Panc1 (cell line): ENCODE measurements around the gene MYO1F. TPM values are rescaled to one million over a fixed set of nuclear protein-coding genes. Genes with fewer than 3 reads are reported as not detected.

Experiments used
- ATAC-seq: fragments of 200-7000 bp; cut with Tn5 transposase; 2 replicates; pipeline ENCODE4 v1.9.1; 2020; ENCODE audit warnings: mild to moderate bottlenecking, moderate library complexity
- BruUV-seq: library from RNA; stranded (reverse); fragments of 400-500 nt; replicated peaks from 2 replicates; lab custom pipeline; 2021; lab: Mats Ljungman, UMichigan
- CTCF ChIA-PET: fragments of 300-600 bp; sonication (Branson Sonifier 250); formaldehyde crosslinking; loops from one replicate; lab custom pipeline; 2022; ENCODE audit warnings: antibody characterized with exemption; lab: Charles Lee
- POLR2A ChIA-PET: fragments of 300-600 bp; sonication (Branson Sonifier 250); formaldehyde crosslinking; loops from one replicate; lab custom pipeline; 2022; ENCODE audit warnings: antibody characterized with exemption; lab: Charles Lee
- DNase-seq: peaks from one replicate; pipeline ENCODE4 v3.0.0-alpha.2; 2010; ENCODE audit warnings: low read depth, low spot score
- H3K27ac ChIP-seq: 2 replicates; pipeline ENCODE4 v1.5.1; 2011; ENCODE audit warnings: mild to moderate bottlenecking, low read length, inconsistent platforms
- H3K27me3 ChIP-seq: fragments of 200-500 bp; sonication (Bioruptor generic); 2 replicates; pipeline ENCODE4 v1.6.0; 2014; ENCODE audit warnings: low read length, inconsistent platforms; ENCODE audit not compliant: control insufficient read depth, insufficient read depth
- H3K36me3 ChIP-seq: fragments of 200-500 bp; sonication (Bioruptor generic); 2 replicates; pipeline ENCODE4 v1.5.1; 2014; ENCODE audit warnings: inconsistent platforms, mild to moderate bottlenecking, low read length, moderate library complexity; ENCODE audit not compliant: control insufficient read depth, insufficient read depth
- H3K4me1 ChIP-seq: 2 replicates; pipeline ENCODE4 v1.5.1; 2011; ENCODE audit warnings: inconsistent platforms, mild to moderate bottlenecking, low read length, moderate library complexity; ENCODE audit not compliant: control insufficient read depth, insufficient read depth
- H3K4me3 ChIP-seq, 2 experiments: 2 replicates each; pipeline ENCODE4 v1.5.1; 2011 to 2012; ENCODE audit warnings: low read depth in 2 of 2, low read length in 2 of 2, mild to moderate bottlenecking in 2 of 2, inconsistent platforms in 1 of 2, moderate library complexity in 1 of 2
- H3K9me3 ChIP-seq: fragments of 200-500 bp; sonication (Bioruptor generic); 2 replicates; pipeline ENCODE4 v1.5.1; 2014; ENCODE audit warnings: low read depth, mild to moderate bottlenecking, inconsistent platforms, low read length, moderate library complexity; ENCODE audit not compliant: control insufficient read depth, insufficient read depth
- CTCF ChIP-seq: fragments of 450-650 bp; IDR thresholded peaks from 2 replicates; pipeline ENCODE4 v1.5.1; 2017; ENCODE audit warnings: mild to moderate bottlenecking
- POLR2AphosphoS5 ChIP-seq: IDR thresholded peaks from 2 replicates; pipeline ENCODE4 v1.6.1; 2012; ENCODE audit warnings: mild to moderate bottlenecking, low read depth, low read length, moderate library complexity
- REST ChIP-seq, 2 experiments: IDR thresholded peaks; 2 replicates each; pipeline ENCODE4 v1.6.1; 2011 to 2012; ENCODE audit warnings: low read depth in 2 of 2, control low read depth in 1 of 2, low read length in 1 of 2, mild to moderate bottlenecking in 1 of 2, moderate library complexity in 1 of 2; ENCODE audit not compliant: insufficient read depth in 1 of 2
- SIN3A ChIP-seq: IDR thresholded peaks from 2 replicates; pipeline ENCODE4 v1.6.1; 2012; ENCODE audit warnings: low read depth, mild to moderate bottlenecking, low read length, moderate library complexity, borderline replicate concordance; ENCODE audit not compliant: insufficient read depth
- TCF7L2 ChIP-seq: IDR thresholded peaks from 2 replicates; pipeline ENCODE4 v1.6.1; 2011; ENCODE audit warnings: mild to moderate bottlenecking, low read depth, low read length, inconsistent platforms
- in situ Hi-C: cut with HindIII; loops from 2 replicates; pipeline ENCODE4 v1.10.0; 2016; ENCODE audit warnings: low sequenced_read_pairs, low pct_unique_long_range_greater_than_20kb
- intact Hi-C: fragments of 100-400 bp; cut with micrococcal nuclease; formaldehyde crosslinking; loops from one replicate; pipeline ENCODE4 v1.10.0; 2022; ENCODE audit not compliant: unreplicated experiment
- total RNA-seq: library from RNA; stranded (reverse); gene quantifications from one replicate; pipeline ENCODE4 v1.2.1, GENCODE V29; 2021; ENCODE audit not compliant: unreplicated experiment

Gene MYO1F
- total RNA-seq, 1 experiment from 2014 or later: 0.33 TPM

GRCh38 chr19:8577741-8578140, 499 bp upstream of the MYO1F start:
- no peak overlapping the region for H3K4me3 ChIP-seq
- ChIA-PET CTCF (interaction anchor here (0.6 to 2.0 kb wide), 2 partner anchors 30 to 64 kb away, joined by 5 to 7 read pairs; partner anchors contain the start of gene ZNF414), POLR2A (interaction anchor here (0.7 kb wide), 1 partner anchor 25 kb away, joined by 3 read pairs; no protein-coding TSS in a partner anchor)
- no peaks in the 10 kb centered on the region for H3K9me3 ChIP-seq
- H3K4me1 ChIP-seq: no peaks in the 10 kb centered on the region
- ATAC-seq (no peak), DNase-seq (no peak)
- H3K36me3 ChIP-seq: no peaks in the 10 kb centered on the region
- H3K27me3 ChIP-seq: no peaks in the 10 kb centered on the region
- TF ChIP-seq CTCF (no peak), TCF7L2 (no peak), SIN3A (no peak), REST (IDR thresholded peaks at IDR 0.05; ENCODE audit: insufficient read depth in 1 of 2, low read depth in 2 of 2, low read length in 1 of 2) (no peak), POLR2AphosphoS5 (no peak)
- intact Hi-C loops (no loop called here), in situ Hi-C loops (no loop called here)
- H3K27ac ChIP-seq: no peak overlapping the region
- BruUV-seq: no TSS peak

GRCh38 chr19:8576273-8576993, 809 bp downstream of the MYO1F start:
- TF ChIP-seq TCF7L2: no peak
- TF ChIP-seq POLR2AphosphoS5: no peak
- TF ChIP-seq REST (IDR thresholded peaks at IDR 0.05; ENCODE audit: insufficient read depth in 1 of 2, low read depth in 2 of 2, low read length in 1 of 2): no peak
- no peak for TF ChIP-seq CTCF
- TF ChIP-seq SIN3A: no peak
- BruUV-seq: no TSS peak
- Histone ChIP-seq H3K27ac (no peak overlapping the region), H3K27me3 (no peaks in the 10 kb centered on the region), H3K9me3 (no peaks in the 10 kb centered on the region), H3K4me3 (no peak overlapping the region), H3K36me3 (no peaks in the 10 kb centered on the region), H3K4me1 (no peaks in the 10 kb centered on the region)
- intact Hi-C loops (no loop called here), in situ Hi-C loops (no loop called here)
- ATAC-seq (no peak), DNase-seq (no peak)
- ChIA-PET POLR2A (no interaction called here), CTCF (interaction anchor here (0.9 kb wide), 1 partner anchor 120 kb away, joined by 3 read pairs; no protein-coding TSS in a partner anchor)
